GM10248 (cell line): ENCODE data around the gene HSPA12A.

Source experiments
- CTCF ChIA-PET: fragments of 300-600 bp; sonication (Branson Sonifier 250); formaldehyde crosslinking; extraction: SDS; loops from one replicate; lab custom pipeline; 2021; ENCODE audit warnings: antibody characterized with exemption; lab: Yijun Ruan, JAX
- POLR2A ChIA-PET: fragments of 350-650 bp; sonication (Branson Sonifier 250); formaldehyde crosslinking; extraction: SDS; loops from one replicate; lab custom pipeline; 2020; ENCODE audit warnings: antibody characterized with exemption; lab: Yijun Ruan, JAX
- DNase-seq: peaks from one replicate; pipeline ENCODE4 v3.0.0; 2012; ENCODE audit errors: extremely low spot score
- TF ChIP-seq, protein P1 (sequence below): IDR thresholded peaks from 2 replicates; pipeline ENCODE4 v1.5.1; 2012; ENCODE audit warnings: mild to moderate bottlenecking, low read depth; ENCODE audit errors: extremely low read depth, missing control alignments, control extremely low read depth

The HSPA12A gene

DNA sequence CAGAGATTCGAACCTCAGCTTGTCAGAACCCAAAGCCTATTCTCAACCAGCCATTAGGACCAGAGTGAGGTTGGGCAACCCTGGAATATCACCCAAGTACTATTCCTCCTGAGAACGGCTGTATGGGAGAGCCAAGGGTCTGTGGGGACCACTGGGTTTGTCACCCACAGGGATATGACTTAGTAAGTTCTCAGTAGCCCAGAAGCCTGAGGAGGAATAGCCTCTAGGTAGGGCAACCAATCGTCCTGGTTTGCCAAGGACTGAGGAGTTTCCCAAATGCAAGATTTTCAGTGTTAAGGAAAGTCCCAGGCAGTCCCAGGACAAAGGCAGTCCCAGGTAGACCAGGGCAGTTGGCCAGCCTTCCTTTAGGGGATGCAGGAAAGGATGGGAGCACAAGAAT lies 74.9 kb downstream of the HSPA12A start:
- TF ChIP-seq, protein P1, sequence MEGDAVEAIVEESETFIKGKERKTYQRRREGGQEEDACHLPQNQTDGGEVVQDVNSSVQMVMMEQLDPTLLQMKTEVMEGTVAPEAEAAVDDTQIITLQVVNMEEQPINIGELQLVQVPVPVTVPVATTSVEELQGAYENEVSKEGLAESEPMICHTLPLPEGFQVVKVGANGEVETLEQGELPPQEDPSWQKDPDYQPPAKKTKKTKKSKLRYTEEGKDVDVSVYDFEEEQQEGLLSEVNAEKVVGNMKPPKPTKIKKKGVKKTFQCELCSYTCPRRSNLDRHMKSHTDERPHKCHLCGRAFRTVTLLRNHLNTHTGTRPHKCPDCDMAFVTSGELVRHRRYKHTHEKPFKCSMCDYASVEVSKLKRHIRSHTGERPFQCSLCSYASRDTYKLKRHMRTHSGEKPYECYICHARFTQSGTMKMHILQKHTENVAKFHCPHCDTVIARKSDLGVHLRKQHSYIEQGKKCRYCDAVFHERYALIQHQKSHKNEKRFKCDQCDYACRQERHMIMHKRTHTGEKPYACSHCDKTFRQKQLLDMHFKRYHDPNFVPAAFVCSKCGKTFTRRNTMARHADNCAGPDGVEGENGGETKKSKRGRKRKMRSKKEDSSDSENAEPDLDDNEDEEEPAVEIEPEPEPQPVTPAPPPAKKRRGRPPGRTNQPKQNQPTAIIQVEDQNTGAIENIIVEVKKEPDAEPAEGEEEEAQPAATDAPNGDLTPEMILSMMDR = no peak
- DNase-seq = no peak
- CTCF ChIA-PET = interaction anchor here (1.3 kb wide), 1 partner anchor 14 kb away, joined by 3 read pairs; no protein-coding TSS in a partner anchor
- POLR2A ChIA-PET = no interaction called here

DNA sequence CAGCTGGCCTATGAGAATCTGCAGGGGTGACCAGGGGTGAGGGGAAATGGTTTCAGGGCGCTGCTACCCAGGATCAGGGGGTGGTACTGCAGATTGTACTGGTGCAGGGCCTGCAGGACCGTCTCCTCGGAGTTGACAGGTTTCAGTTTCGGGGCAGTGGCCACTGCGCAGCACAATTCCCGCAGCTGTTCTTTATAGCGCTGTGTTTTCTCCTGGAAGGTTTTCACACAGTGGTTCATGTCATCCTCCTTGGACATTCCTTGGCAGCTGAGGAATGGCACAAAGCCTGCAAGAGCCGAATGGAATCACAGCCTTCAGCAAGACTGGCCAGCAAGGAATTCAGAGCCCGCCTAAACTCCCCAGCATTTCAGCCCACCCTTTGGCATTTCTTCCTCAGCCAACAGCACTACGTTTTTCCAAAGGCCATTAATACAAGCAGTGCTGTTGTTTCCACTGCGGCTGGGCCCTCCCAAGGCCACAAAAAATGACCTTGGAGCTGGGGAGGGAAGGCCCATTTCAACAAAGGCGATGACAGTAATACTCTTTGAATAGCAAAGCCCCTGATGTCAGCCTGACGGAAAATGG lies 76.7 kb downstream of the HSPA12A start:
- TF ChIP-seq, protein P1 = no peak
- ChIA-PET POLR2A (no interaction called here), CTCF (no interaction called here)
- no peak for DNase-seq

DNA sequence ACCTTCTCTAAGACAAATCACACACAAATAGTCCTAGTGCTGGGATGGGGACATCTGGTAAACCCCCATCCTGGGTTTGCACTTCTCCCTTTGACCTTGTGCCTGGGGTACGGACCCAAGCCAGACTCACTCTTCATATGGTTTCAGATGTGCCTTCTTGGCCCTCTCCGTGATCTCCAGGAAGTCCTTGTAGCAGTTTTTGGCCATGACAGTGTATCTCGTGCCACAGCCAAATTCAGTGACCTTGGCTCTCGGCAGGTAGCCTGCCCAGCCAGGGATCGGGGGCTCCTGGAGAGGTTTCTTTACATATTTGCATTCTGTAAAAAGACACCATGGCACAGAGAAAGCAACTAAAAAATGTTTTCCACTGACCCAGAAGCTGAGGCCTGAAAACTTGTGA lies 77.7 kb downstream of the HSPA12A start:
- no peak for DNase-seq
- TF ChIP-seq, protein P1 = no peak
- ChIA-PET CTCF (interaction anchor here (1.4 kb wide), 1 partner anchor 10 kb away, joined by 3 read pairs; no protein-coding TSS in a partner anchor), POLR2A (no interaction called here)

DNA sequence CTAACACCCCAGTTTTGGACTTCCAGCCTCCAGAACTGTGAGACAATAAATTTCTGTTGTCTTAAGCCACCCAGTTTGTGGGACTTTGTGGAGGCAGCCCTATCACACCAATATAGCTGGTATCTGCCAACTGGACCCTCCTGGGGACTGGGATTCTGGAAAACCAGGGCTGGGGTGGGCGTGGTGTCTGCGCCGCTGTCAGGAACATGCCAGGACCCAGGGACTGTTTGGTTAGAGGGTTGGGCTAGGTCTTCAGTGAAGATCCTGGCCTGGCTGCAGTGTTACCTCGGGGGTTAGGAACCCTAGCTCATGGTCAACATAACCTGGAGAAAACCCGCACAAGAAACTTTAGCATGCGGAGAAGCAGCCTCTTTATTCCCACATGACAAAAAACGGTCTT lies 79.0 kb downstream of the HSPA12A start:
- no peak for DNase-seq
- TF ChIP-seq, protein P1 = no peak
- ChIA-PET CTCF (interaction anchor here (0.7 to 0.8 kb wide), 2 partner anchors 10 to 18 kb away, joined by 3 read pairs; no protein-coding TSS in a partner anchor), POLR2A (no interaction called here)

DNA sequence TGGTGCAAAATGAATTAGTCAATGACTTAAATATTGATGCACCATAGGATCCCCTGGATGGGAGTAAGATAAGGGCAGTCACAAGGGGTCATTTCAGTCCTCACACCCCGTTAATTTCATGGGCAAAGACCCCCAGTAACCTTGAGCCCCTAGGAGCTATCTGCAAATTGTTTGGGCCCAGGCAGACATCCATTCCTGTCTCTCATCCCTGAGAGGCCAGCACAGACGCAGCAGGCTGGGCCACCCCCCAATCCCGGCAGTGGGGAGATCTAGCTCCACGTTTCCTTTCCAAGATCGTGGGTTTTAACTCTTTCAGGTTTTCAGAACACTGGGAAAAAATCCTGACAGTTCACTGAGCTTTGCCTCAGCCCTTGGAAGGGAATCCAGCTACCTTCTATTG lies 81.5 kb downstream of the HSPA12A start:
- DNase-seq = no peak
- TF ChIP-seq, protein P1 = no peak
- ChIA-PET CTCF (interaction anchor here (1.6 kb wide), 1 partner anchor 21 kb away, joined by 3 read pairs; no protein-coding TSS in a partner anchor), POLR2A (no interaction called here)

DNA sequence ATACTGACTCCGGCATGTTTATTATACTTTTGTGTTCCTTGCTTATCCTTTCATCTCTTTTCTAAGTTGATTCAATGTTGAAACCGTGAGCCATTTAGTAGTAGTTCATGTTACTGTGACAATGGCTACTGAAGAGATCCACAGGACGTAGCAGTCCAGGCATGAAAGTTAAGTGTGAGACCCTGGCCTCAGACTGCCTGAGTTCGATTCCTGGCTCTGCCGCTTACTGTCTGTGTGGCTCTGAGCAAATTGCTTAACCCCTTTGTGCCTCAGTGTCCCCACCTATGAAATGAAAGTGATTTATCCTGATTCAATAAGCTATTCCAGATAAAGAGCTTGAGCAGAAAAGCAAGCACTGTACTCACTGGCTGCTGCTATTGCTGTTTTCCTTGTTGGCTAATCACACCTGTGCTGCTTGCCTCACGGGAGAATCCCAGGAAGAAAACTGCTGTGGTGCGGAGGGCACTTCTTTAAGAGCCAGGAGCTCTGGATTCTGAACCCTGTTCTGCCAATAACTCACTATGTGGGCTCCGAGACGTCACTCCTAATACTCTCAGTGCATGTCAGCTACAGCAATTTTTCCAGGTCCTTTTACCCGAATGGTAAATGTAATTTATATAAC lies 83.2 kb downstream of the HSPA12A start:
- TF ChIP-seq, protein P1 = no peak
- no peak for DNase-seq
- ChIA-PET POLR2A (no interaction called here), CTCF (interaction anchor here (1.7 kb wide), 1 partner anchor 17 kb away, joined by 3 read pairs; no protein-coding TSS in a partner anchor)
